Measurements from ENCODE around the gene RGMA. TPM values are rescaled to one million over a fixed set of nuclear protein-coding genes. Genes with fewer than 3 reads are reported as not detected.

Gene RGMA
- total RNA-seq, 2 experiments from 2014 or later, result 0.12 to 0.21 TPM

GRCh38 chr15:93121107-93121506 lies 32.1 kb upstream of the RGMA start:
- Mint-ChIP-seq H3K4me3 (no peak overlapping the region), H3K27ac (no peak overlapping the region), H3K36me3 (no peaks in the 10 kb centered on the region), H3K27me3 (peaks cover 10% of the 10 kb centered on the region), H3K9me3 (no peaks in the 10 kb centered on the region), H3K4me1 (ENCODE audit: low read depth) (peaks cover 7% of the 10 kb centered on the region)
- CTCF ChIA-PET, result interaction anchor here (1.1 kb wide), 1 partner anchor 324 kb away, joined by 3 read pairs; no protein-coding TSS in a partner anchor
- no peak for DNase-seq
- POLR2A ChIA-PET, result no interaction called here
- intact Hi-C loops (cut with micrococcal nuclease), result no loop called here

- H3K4me1 Mint-ChIP-seq (ENCODE audit: low read depth), result peaks cover 7% of the 10 kb centered on the region
- ChIA-PET CTCF (no interaction called here), POLR2A (no interaction called here)
- DNase-seq, result peak; percentile 11
- no peak overlapping the region for H3K27ac Mint-ChIP-seq
- intact Hi-C loops (cut with micrococcal nuclease), result loop anchor here (2.0 kb wide), 1 partner anchor 46 kb away; no protein-coding TSS in a partner anchor
- H3K27me3 Mint-ChIP-seq, result peaks cover 12% of the 10 kb centered on the region
- H3K9me3 Mint-ChIP-seq, result no peaks in the 10 kb centered on the region
- H3K36me3 Mint-ChIP-seq, result no peaks in the 10 kb centered on the region
- H3K4me3 Mint-ChIP-seq, result no peak overlapping the region
Measured at GRCh38 chr15:93118904-93119303, 29.9 kb upstream of the RGMA start.

GRCh38 chr15:93111451-93111850 lies 22.4 kb upstream of the RGMA start:
- Mint-ChIP-seq H3K27me3 (peaks cover 30% of the 10 kb centered on the region), H3K27ac (no peak overlapping the region), H3K9me3 (no peaks in the 10 kb centered on the region), H3K4me1 (ENCODE audit: low read depth) (peaks cover 4% of the 10 kb centered on the region), H3K36me3 (no peaks in the 10 kb centered on the region), H3K4me3 (no peak overlapping the region)
- intact Hi-C loops (cut with micrococcal nuclease), result no loop called here
- CTCF ChIA-PET, result no interaction called here
- POLR2A ChIA-PET, result no interaction called here
- no peak for DNase-seq

- Mint-ChIP-seq H3K27ac (no peak overlapping the region), H3K4me1 (ENCODE audit: low read depth) (peaks cover 4% of the 10 kb centered on the region), H3K4me3 (no peak overlapping the region), H3K27me3 (peaks cover 31% of the 10 kb centered on the region), H3K9me3 (no peaks in the 10 kb centered on the region), H3K36me3 (no peaks in the 10 kb centered on the region)
- CTCF ChIA-PET, result no interaction called here
- DNase-seq, result no peak
- intact Hi-C loops (cut with micrococcal nuclease), result no loop called here
- POLR2A ChIA-PET, result no interaction called here
Measured at GRCh38 chr15:93110502-93111040, 21.6 kb upstream of the RGMA start.

- Mint-ChIP-seq H3K4me3 (no peak overlapping the region), H3K27me3 (peaks cover 31% of the 10 kb centered on the region), H3K9me3 (no peaks in the 10 kb centered on the region), H3K36me3 (no peaks in the 10 kb centered on the region), H3K4me1 (ENCODE audit: low read depth) (peaks cover 4% of the 10 kb centered on the region), H3K27ac (no peak overlapping the region)
- intact Hi-C loops (cut with micrococcal nuclease), result no loop called here
- no peak for DNase-seq
- ChIA-PET POLR2A (no interaction called here), CTCF (interaction anchor here (0.6 kb wide), 1 partner anchor 22 kb away, joined by 3 read pairs; no protein-coding TSS in a partner anchor)
Measured at GRCh38 chr15:93109336-93110102, 20.5 kb upstream of the RGMA start.

- DNase-seq, result no peak
- no peak overlapping the region for H3K27ac Mint-ChIP-seq
- H3K4me1 Mint-ChIP-seq (ENCODE audit: low read depth), result peaks cover 4% of the 10 kb centered on the region
- intact Hi-C loops (cut with micrococcal nuclease), result no loop called here
- H3K27me3 Mint-ChIP-seq, result peaks cover 33% of the 10 kb centered on the region
- no peak overlapping the region for H3K4me3 Mint-ChIP-seq
- no peaks in the 10 kb centered on the region for H3K9me3 Mint-ChIP-seq
- ChIA-PET CTCF (no interaction called here), POLR2A (no interaction called here)
- H3K36me3 Mint-ChIP-seq, result no peaks in the 10 kb centered on the region
Measured at GRCh38 chr15:93107646-93108045, 18.6 kb upstream of the RGMA start.

- CTCF ChIA-PET, result no interaction called here
- H3K9me3 Mint-ChIP-seq, result no peaks in the 10 kb centered on the region
- H3K4me3 Mint-ChIP-seq, result no peak overlapping the region
- POLR2A ChIA-PET, result no interaction called here
- intact Hi-C loops (cut with micrococcal nuclease), result no loop called here
- H3K36me3 Mint-ChIP-seq, result no peaks in the 10 kb centered on the region
- no peak for DNase-seq
- peaks cover 30% of the 10 kb centered on the region for H3K27me3 Mint-ChIP-seq
- H3K4me1 Mint-ChIP-seq (ENCODE audit: low read depth), result peaks cover 4% of the 10 kb centered on the region
- H3K27ac Mint-ChIP-seq, result no peak overlapping the region
Measured at GRCh38 chr15:93105485-93105884, 16.5 kb upstream of the RGMA start.

GRCh38 chr15:93103823-93104222 lies 14.8 kb upstream of the RGMA start:
- no peak for DNase-seq
- no peaks in the 10 kb centered on the region for H3K4me1 Mint-ChIP-seq (ENCODE audit: low read depth)
- H3K9me3 Mint-ChIP-seq, result no peaks in the 10 kb centered on the region
- no peaks in the 10 kb centered on the region for H3K36me3 Mint-ChIP-seq
- POLR2A ChIA-PET, result interaction anchor here (0.6 kb wide), 1 partner anchor 122 kb away, joined by 3 read pairs; no protein-coding TSS in a partner anchor
- H3K27me3 Mint-ChIP-seq, result peaks cover 25% of the 10 kb centered on the region
- H3K27ac Mint-ChIP-seq, result no peak overlapping the region
- H3K4me3 Mint-ChIP-seq, result no peak overlapping the region
- intact Hi-C loops (cut with micrococcal nuclease), result no loop called here
- CTCF ChIA-PET, result interaction anchor here (1.1 to 1.2 kb wide), 2 partner anchors 16 to 74 kb away, joined by 3 to 8 read pairs; no protein-coding TSS in a partner anchor

GRCh38 chr15:93102211-93102610 lies 13.2 kb upstream of the RGMA start:
- POLR2A ChIA-PET, result no interaction called here
- intact Hi-C loops (cut with micrococcal nuclease), result no loop called here

GRCh38 chr15:93093765-93094164 lies 4.8 kb upstream of the RGMA start:
- ChIA-PET CTCF (no interaction called here), POLR2A (no interaction called here)
- Mint-ChIP-seq H3K4me3 (no peak overlapping the region), H3K9me3 (no peaks in the 10 kb centered on the region), H3K4me1 (ENCODE audit: low read depth) (peaks cover 2% of the 10 kb centered on the region), H3K27ac (no peak overlapping the region), H3K36me3 (no peaks in the 10 kb centered on the region), H3K27me3 (peaks cover 17% of the 10 kb centered on the region)
- no peak for DNase-seq
- intact Hi-C loops (cut with micrococcal nuclease), result no loop called here

More at GRCh38 chr15:93102211-93102610, 13.2 kb upstream of the RGMA start:
- H3K4me3 Mint-ChIP-seq, result no peak overlapping the region
- no peaks in the 10 kb centered on the region for H3K4me1 Mint-ChIP-seq (ENCODE audit: low read depth)
- H3K27me3 Mint-ChIP-seq, result peaks cover 13% of the 10 kb centered on the region
- no peak overlapping the region for H3K27ac Mint-ChIP-seq
- no peak for DNase-seq
- H3K9me3 Mint-ChIP-seq, result no peaks in the 10 kb centered on the region
- no peaks in the 10 kb centered on the region for H3K36me3 Mint-ChIP-seq
- CTCF ChIA-PET, result no interaction called here

GRCh38 chr15:93091465-93091864 lies 2.5 kb upstream of the RGMA start:
- H3K4me1 Mint-ChIP-seq (ENCODE audit: low read depth), result peaks cover 12% of the 10 kb centered on the region
- H3K27ac Mint-ChIP-seq, result no peak overlapping the region
- DNase-seq, result no peak
- H3K9me3 Mint-ChIP-seq, result no peaks in the 10 kb centered on the region
- CTCF ChIA-PET, result no interaction called here
- POLR2A ChIA-PET, result no interaction called here
- H3K36me3 Mint-ChIP-seq, result no peaks in the 10 kb centered on the region
- peaks cover 36% of the 10 kb centered on the region for H3K27me3 Mint-ChIP-seq
- H3K4me3 Mint-ChIP-seq, result no peak overlapping the region
- intact Hi-C loops (cut with micrococcal nuclease), result no loop called here

GRCh38 chr15:93089727-93090305 lies 805 bp upstream of the RGMA start:
- Mint-ChIP-seq H3K9me3 (no peaks in the 10 kb centered on the region), H3K4me1 (ENCODE audit: low read depth) (peaks cover 12% of the 10 kb centered on the region), H3K4me3 (peak overlapping the region; percentile 46), H3K36me3 (no peaks in the 10 kb centered on the region), H3K27me3 (peaks cover 47% of the 10 kb centered on the region), H3K27ac (no peak overlapping the region)
- CTCF ChIA-PET, result interaction anchor here (1.3 kb wide), 1 partner anchor 60 kb away, joined by 3 read pairs; no protein-coding TSS in a partner anchor
- intact Hi-C loops (cut with micrococcal nuclease), result loop anchor here (5.0 to 10.0 kb wide), 3 partner anchors 58 to 245 kb away; no protein-coding TSS in a partner anchor
- POLR2A ChIA-PET, result no interaction called here
- no peak for DNase-seq

Data from activated CD4-positive, alpha-beta memory T cell treated with anti-CD3 and anti-CD28 coated beads for 36 hours (primary cell).